GM21825 (cell line): ENCODE data around the gene TEX11.
"Not testable (repeated sequence)": the region's sequence is repeated elsewhere in the genome, so short reads cannot be mapped to it uniquely, and the experiment has no call there.

Source experiments
- ATAC-seq: cut with Tn5 transposase; IDR thresholded peaks from one replicate; pipeline ENCODE4 v1.9.1; 2021; ENCODE audit warnings: mild to moderate bottlenecking, moderate library complexity; ENCODE audit not compliant: unreplicated experiment

Gene TEX11

GRCh38 chrX:70762285-70762684 lies 146.2 kb downstream of the TEX11 start:
- no peak for ATAC-seq

DNA sequence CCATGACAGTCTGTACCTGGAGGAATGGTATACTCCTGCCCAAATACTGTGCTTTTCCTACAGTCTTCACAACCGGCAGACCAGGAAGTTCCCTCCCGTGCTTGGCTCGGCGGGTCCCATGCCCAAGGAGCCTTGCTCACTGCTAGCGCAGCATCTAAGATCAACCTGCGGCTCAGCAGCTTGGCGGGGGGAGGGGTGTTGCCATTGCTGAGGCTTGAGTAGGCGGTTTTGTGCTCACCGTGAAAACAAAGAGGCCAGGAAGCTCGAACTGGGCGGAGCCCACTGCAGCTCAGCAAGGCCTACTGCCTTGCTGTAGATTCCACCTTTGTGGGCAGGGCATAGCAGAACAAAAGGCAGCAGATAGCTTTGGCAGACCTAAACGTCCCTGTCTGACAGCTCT lies 152.7 kb downstream of the TEX11 start:
- no peak for ATAC-seq

GRCh38 chrX:70754169-70754848 lies 154.2 kb downstream of the TEX11 start:
- ATAC-seq, result no peak

DNA sequence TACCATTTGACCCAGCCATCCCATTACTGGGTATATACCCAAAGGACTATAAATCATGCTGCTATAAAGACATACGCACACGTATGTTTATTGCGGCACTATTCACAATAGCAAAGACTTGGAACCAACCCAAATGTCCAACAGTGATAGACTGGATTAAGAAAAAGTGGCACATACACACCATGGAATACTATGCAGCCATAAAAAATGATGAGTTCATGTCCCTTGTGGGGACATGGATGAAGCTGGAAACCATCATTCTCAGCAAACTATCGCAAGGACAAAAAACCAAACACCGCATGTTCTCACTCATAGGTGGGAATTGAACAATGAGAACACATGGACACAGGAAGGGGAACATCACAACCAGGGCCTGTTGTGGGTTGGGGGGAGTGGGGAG lies 174.7 kb downstream of the TEX11 start:
- not testable (repeated sequence) for ATAC-seq

- ATAC-seq, result not testable (repeated sequence)
Observed at GRCh38 chrX:70727961-70728360, 180.6 kb downstream of the TEX11 start.

GRCh38 chrX:70720721-70721120 lies 187.8 kb downstream of the TEX11 start:
- ATAC-seq, result no peak

DNA sequence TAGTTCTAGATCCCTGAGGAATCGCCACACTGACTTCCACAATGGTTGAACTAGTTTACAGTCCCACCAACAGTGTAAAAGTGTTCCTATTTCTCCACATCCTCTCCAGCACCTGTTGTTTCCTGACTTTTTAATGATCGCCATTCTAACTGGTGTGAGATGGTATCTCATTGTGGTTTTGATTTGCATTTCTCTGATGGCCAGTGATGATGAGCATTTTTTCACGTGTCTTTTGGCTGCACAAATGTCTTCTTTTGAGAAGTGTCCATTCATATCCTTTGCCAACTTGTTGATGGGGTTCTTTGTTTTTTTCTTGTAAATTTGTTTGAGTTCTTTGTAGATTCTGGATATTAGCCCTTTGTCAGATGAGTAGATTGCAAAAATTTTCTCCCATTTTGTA lies 197.2 kb downstream of the TEX11 start:
- not testable (repeated sequence) for ATAC-seq

DNA sequence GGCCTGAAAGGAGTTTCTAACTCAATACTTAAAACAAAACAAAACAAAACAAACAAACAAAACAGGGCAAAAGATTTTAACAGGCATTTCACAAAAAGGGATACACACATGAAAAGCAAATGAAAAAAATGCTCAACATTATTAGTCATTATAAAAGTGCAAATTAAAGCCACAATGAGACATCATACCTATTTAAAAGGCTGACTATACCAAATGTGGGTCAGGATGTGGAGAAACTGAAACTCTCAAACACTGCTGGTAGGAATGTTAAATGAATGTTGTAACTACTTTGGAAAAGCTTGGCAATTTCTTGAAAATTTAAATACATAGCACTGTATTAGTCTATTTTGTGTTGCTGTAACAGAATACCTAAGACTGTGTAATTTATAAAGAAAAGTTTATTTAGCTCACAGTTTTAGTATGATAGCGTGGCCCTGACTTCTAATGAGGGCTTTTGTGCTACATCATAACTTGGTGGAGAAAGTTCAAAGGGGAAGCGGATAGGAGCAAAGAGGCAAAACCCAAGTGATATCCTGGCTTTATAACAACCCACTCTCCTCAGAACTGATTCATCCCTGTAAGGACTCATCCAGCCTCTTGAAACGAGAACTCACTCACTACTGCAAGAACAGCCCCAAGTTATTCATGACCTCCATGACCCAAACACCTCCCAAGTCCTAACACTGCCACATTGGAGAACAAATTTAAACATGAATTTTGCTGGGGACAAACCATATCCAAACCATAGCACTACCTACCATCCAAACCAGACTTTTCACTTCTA lies 214.0 kb downstream of the TEX11 start:
- ATAC-seq, result no peak

DNA sequence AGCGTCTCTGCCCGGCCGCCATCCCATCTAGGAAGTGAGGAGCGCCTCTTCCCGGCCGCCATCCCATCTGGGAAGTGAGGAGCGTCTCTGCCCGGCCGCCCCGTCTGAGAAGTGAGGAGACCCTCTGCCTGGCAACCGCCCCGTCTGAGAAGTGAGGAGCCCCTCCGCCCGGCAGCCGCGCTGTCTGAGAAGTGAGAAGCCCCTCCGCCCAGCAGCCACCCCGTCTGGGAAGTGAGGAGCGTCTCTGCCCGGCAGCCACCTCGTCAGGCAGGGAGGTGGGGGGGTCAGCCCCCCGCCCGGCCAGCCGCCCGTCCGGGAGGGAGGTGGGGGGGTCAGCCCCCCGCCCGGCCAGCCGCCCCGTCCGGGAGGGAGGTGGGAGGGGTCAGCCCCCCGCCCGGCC lies 229.1 kb downstream of the TEX11 start:
- ATAC-seq, result not testable (repeated sequence)

GRCh38 chrX:70675284-70675683 lies 233.2 kb downstream of the TEX11 start:
- no peak for ATAC-seq

DNA sequence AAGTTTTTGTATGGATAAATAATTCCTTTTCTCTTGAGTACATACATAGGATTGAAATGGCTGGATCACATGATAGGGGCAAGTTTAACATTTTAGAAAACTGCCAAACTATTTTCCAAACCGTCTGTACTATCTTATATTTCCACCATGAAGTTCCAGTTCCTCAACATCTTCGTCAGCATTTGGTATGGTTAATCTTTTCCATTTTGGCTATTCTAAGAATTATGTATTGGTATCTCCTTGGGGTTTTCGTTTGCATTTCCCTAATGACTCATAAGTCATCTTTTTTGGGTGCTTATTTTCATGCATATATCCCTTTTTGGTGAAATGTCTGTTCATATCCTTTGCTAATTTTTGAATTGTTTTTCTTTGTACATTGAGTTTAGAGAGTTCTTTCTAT lies 236.2 kb downstream of the TEX11 start:
- no peak for ATAC-seq

- ATAC-seq, result no peak
Observed at GRCh38 chrX:70669120-70669519, 239.4 kb downstream of the TEX11 start.

- ATAC-seq, result no peak
Observed at GRCh38 chrX:70664726-70665125, 243.8 kb downstream of the TEX11 start.

- not testable (repeated sequence) for ATAC-seq
Observed at GRCh38 chrX:70661124-70661523, 247.4 kb downstream of the TEX11 start.

DNA sequence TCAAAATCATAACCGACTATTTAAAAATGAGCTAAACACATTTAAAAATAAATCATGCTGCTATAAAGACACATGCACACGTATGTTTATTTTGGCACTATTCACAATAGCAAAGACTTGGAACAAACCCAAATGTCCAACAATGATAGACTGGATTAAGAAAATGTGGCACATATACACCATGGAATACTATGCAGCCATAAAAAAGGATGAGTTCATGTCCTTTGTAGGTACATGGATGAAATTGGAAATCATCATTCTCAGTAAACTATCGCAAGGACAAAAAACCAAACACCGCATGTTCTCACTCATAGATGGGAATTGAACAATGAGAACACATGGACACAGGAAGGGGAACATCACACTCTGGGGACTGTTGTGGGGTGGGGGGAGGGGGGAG lies 251.0 kb downstream of the TEX11 start:
- not testable (repeated sequence) for ATAC-seq

GRCh38 chrX:70656304-70656703 lies 252.2 kb downstream of the TEX11 start:
- ATAC-seq, result no peak

GRCh38 chrX:70647910-70648309 lies 260.6 kb downstream of the TEX11 start:
- not testable (repeated sequence) for ATAC-seq

- no peak for ATAC-seq
Observed at GRCh38 chrX:70636218-70636617, 272.3 kb downstream of the TEX11 start.

DNA sequence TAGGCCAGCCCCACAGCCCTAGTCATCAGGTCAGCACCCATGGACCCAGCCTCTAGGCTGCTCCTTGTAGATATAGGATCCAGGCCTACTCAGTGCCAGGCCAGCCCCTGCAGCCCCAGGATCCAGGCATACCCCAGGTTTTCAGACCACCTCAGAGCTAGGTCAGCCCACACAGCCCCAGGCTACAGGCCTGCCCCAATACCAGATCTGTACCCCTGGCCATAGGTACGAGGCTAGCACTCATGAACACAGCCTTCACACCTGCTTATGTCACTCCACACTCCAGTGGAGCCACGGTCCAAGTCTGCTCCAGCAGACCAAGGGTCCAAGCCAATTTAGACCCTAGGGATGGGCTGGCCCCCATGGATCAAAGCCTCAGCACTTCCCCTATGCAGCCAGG lies 272.8 kb downstream of the TEX11 start:
- no peak for ATAC-seq

DNA sequence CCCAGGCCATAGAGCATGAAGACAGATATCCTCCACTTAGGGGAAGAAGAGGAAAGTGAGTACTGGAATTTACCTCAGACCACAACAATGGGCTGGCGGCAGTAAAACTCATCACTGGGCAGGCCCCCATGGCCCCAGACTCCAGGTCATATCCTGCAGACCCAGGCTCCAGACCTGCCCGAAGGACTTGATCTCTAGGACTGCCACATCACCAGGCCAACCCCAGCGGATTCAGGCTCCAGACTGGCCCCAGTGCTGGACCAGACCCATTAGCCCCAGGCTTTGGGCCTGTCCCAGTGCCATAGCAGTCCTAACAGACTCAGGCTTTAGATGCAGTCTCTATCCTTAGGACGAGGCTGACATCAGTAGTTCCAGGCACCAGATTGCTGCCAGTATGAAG lies 273.3 kb downstream of the TEX11 start:
- ATAC-seq, result no peak

DNA sequence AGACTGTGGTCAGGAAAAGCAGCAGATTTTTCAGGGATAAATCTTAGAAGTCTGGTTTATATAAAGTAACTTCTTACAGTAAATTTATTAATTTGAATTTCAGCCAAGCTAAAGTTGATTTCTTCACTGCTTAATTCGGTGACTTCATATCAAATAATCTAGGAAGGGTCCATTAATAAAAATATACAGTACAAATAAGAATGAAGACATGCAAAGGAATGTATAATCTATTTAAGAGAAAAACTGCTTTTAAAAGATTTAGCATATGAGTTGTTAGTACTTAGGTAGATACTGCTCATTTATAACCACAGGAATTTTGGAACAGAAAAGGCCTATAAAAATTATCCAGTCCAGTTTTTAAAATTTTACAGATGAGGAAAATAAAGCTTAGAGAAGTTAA lies 286.8 kb downstream of the TEX11 start:
- no peak for ATAC-seq

DNA sequence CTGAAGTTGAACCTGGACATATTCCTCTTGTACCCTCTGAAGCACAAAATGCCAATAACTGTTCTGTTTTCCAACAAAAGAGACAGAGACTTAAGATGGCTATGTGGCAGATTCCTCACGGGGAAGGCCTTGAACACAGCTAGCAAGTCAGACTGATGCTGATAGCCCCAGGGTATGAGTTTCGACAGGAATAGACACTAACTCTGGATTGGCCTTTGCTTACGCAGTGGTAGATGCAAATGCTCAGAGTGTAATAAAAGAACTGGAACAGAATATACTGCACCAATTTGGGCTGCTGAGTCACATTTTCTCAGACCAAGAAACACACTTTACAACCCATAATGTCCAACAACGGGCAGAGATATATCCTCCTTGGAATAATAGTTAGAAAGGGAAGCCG lies 290.0 kb downstream of the TEX11 start:
- ATAC-seq, result no peak
